T-helper 1 cell (primary cell): ENCODE results near the gene USP51.
"Not testable (repeated sequence)": the region's sequence is repeated elsewhere in the genome, so short reads cannot be mapped to it uniquely, and the experiment has no call there.

Source experiments
- DNase-seq, 5 donors: peaks; one replicate each; pipeline ENCODE4 v3.0.0-alpha.2; 2012 to 2020
- total RNA-seq, 4 donors: gene quantifications; one replicate each; lab custom pipeline; 2026; lab: John Stamatoyannopoulos, UW

USP51 gene
- 1.8 to 4.2 (median 2.8) reads per million in 4 donors for total RNA-seq

DNA sequence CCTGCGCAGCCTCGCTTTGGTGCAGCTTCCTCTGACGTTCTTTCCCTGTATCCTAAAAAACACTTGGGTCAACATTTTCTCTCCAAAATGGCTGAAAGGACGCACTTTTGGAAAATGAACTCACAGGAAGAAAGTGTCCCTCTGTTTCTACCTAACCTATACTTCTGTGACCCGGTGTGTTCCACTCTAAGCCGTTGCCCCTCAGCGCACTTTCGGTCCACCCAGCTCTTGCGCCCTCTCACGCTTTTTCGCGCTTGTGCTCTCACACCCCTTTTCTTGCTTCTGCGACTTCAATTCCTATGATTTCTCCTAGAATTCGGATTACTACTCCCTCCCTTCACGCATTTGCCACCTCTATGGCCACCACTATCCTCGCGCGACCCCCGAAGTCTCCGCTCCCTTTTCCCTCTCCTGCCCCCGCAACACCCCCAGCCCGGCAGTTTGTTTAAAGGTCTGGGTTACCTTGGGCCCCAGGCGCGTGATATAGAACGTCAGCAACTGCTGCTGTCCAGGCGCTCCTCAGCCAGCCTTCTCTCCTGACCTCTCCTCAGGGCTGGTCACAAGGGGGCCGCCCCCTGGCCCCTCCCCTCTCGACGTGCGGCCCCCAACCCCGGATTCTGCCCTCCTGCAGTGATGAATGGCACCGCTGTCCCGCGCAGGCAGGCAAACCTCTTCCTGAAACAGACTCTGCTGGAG is at the start of gene USP51:
Gene USP51 (minus strand): TSS at position 535 of the 696 bp plus-strand sequence. CDS start 909 bp downstream, outside the sequence.
- DNase-seq, result peak in 2 of 5 donors; percentile 2 to 4

DNA sequence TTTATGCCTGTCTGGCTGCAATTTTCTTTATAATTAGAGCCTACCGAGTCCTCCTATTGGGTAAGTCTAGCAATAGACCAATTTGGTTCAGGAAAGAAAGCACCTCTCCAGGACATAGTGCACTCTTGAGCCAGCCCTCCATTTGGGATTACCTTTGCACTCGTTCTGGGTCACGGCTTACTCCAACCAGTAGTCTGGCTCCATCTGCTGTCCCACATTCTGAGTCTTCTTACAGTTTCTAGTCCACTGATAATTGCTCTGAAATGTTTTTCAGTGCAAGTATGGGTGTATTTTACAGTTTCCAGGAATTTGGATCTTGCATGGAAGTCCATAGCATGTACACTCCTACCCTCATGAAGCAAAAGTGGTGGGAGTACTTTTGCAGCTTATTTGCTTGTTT is 34.8 kb upstream of the USP51 start:
- DNase-seq, result no peak

DNA sequence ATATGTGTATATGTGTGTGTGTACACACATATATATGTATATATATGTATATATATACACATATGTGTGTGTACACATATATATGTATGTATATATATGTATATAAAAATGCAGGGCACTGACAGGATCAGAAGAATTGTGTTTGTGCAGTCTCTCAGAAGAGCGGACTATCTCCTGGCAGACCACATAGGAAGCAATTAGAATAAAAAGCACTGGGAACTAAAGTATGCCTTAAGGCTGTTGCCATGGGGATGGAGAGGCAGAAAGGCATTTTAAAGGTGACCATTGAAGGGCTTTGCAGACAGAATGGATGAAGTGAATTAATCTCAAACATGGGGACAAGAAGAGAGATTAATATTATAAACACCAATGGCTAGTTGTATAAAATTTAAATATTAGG is 33.7 kb upstream of the USP51 start:
- no peak for DNase-seq

GRCh38 chrX:55522596-55523276 is 33.1 kb upstream of the USP51 start:
- no peak for DNase-seq

- no peak for DNase-seq
Measured at GRCh38 chrX:55521687-55522086, 32.0 kb upstream of the USP51 start.

DNA sequence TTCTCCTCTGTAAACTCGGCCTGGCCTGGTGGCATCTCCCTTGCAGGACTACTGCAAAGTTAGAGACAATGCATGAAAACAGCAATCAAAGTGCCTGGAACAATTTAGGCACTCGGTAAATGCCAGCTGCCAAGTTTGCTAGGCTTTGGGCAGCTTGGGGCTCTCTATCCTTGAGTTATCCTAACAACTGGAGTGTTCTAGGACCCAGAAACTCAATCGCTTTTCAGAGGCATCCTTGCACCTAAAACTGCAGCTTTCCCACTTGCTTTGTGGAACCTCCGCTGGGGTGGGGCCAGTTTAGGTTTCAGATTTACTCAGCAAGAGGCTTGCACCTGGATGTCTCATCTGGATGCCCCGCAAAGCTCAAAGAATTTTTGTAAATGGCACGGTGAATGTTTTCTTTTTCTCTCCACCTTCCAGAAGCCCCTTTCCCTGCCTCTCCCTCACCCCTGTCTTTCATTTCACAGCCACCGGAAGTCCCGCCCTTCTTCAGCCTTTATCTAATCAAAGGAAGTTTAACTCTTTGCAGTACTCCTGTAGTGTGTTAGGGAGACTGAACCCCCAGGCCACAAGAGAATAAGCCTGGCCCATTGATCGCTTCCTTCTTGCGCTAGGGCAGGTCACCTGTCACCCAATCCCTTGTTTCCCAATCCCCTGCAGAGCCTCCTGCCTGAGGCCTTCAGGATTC is 27.3 kb upstream of the USP51 start:
- DNase-seq, result not testable (repeated sequence)

DNA sequence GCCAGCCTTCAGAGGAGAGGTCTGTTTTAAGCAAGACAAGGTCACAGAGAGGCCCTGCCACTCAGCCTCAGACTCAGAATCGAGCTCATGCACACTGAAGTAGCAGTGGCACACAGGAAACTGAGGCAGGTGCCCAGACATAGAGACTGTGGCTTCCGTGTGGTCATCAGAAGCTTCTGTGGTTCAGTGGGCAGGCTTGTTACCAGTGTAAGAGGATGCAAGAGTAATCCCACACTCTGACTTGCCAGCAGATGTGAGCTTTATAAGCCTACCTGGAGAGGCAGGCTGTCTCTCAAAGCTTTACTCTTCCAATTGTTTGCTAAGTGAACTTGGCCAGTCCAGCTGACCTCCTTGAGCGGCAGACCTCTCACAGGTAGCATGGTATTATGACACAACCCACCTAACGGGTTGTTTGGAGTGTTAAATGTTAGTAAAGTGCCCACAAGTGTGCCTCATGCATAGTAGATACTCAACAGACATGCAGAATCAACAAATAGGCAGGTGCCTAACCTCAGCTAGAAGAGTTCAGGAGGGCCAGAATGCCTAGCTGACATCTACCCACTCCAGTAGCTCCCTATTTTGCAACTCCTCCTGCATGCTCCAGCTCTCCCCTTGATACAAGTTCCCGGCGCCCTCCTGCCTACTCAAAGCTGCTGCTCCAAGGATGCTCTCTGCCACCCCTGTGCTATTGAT is 23.5 kb upstream of the USP51 start:
- not testable (repeated sequence) for DNase-seq

GRCh38 chrX:55508410-55509152 is 18.9 kb upstream of the USP51 start:
- not testable (repeated sequence) for DNase-seq

GRCh38 chrX:55507699-55508098 is 18.1 kb upstream of the USP51 start:
- DNase-seq, result not testable (repeated sequence)

DNA sequence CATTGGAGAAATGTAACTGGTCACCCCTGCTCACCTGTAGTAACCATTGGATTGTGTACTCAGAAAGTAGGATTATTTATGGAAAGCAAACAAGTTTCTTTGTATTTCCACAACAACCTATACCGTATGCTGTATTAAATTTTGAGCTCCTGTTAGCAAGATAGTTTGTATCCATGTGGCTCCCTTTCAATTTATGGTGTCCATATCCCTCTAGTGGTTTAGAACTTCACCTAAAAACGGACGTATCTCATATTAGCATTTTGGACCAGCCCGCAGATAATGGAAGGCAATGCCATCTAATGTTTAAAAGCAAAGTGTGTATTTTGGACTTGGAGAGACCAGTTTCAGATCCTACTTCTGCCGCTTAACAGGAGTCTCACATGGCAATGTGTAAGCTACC is 17.4 kb upstream of the USP51 start:
- DNase-seq, result not testable (repeated sequence)

DNA sequence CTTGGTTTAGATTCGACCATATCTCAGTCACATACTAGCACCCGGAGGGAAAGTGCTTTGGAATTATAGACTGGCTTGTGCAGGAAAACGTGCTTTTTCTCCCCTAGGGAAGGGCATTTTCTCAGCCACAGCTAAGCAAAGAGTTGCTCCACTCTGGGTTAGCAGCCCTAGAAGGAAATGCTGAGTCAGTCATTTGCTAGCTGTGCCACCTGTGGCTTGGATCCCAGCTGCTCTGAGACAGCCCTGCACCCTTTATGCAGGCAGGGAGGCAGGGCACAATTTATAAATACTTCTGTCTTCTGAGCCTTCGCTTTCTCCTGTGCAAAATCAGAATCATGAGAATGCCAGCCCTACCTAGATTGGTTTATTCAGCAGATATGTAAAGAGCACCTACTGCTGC is 1.3 kb upstream of the USP51 start:
- no peak for DNase-seq

GRCh38 chrX:55490121-55490520 is 473 bp upstream of the USP51 start:
- DNase-seq, result no peak

DNA sequence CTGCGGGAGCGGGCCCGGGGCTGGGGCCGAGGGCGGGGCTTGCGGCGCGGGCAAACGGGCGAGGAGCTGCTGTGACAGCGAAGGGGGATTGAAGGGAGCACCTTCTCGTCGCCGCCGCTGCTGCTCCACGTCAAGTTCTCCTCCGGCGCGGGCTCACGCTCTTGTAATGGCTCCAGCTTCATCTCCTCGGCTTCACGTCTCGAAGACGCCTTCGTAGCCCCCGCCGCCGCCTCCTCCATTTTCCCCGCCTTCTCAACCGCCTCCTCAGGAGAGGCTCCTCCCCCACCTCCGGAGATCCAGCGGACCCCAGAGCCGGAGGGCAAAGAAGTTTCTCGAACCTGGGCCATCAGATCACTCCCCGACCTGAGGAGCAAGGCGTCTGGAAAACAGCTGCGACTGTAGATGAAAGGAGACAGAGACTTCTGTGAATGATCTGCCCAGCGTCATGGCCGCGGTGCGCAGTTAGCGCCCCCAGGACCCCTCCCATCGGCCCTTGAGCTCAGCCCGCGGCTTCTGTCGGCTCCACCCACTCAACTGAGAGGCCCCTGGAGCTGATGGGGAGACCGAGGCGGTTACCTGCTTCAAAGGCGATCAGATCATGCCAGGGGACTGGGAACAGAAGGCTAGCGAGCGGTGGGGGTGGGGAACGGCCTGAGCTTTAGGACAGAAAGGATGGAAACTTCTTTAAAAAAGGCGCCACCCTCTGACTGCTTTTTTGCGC is 895 bp downstream of the USP51 start:
- peak; percentile 28 to 70 (median 54) for DNase-seq

DNA sequence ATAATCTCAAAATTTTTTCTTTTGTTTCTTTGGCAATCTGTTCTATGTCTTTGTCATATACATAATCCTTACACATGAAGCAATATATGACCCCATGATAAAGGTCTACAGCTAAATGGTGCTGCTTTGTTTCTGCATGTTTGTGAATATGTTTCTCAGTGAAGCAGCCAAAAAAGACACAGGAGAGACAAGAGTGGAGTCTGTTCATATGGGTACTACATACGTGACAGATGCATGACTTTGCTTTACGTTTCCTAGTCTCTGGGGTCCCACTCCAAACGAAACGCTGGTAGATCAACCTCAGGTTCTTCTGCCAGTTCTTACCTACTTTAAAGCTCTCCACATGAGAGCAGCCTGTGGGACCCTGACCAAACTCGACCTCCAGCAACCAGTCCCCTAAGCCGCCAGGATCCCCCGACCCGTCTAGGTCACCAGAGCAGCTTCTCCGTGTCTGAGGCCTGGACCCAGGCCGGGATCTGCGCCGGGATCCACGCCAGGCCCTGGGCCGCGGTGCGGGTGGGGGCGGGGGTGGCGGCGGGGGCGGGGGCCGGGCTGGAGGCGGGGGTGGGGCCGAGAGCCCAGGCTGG is 1.5 kb downstream of the USP51 start:
- peak in 1 of 5 donors; percentile 3 for DNase-seq

DNA sequence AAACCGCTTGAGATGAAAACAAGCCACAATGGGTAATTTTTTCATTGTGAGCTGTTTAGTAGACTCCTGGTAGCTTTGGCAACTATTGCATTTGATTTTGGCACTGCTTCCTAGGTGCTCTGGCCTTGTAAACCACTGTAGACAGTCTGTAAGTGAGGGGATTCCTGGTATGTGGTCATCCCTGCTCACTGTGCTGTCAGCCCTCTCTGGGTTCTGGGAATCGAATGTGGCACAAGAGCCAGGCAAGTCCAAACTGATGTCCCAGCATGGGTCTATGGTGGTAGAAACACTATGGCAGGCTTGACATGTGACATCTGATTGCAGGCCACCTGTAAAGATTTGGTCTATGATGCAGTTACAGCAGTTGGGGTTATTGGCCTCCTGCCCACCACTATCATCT is 2.5 kb downstream of the USP51 start:
- no peak for DNase-seq

GRCh38 chrX:55486736-55487135 is 2.9 kb downstream of the USP51 start:
- no peak for DNase-seq

DNA sequence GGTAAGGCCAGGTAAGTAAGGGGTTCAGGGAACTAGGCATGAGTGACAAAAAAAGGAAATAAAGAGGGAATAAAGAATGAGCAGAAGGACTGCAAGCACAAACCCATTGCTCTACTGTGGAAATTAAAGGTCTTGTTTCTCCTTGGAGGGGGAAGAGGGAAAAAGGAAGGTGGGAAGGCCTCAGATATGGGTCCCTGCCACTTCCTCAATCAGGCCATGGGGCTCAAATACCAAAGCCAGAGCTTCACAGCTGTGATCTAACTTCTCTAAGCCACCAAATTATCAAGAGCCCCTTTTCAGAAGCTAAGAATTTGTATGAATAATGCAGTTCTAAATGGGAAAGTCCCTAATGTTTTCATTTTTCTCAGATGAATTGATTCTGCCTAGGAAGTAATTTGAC is 4.7 kb downstream of the USP51 start:
- DNase-seq, result no peak

- DNase-seq, result no peak
Measured at GRCh38 chrX:55480390-55481062, 9.1 kb downstream of the USP51 start.

DNA sequence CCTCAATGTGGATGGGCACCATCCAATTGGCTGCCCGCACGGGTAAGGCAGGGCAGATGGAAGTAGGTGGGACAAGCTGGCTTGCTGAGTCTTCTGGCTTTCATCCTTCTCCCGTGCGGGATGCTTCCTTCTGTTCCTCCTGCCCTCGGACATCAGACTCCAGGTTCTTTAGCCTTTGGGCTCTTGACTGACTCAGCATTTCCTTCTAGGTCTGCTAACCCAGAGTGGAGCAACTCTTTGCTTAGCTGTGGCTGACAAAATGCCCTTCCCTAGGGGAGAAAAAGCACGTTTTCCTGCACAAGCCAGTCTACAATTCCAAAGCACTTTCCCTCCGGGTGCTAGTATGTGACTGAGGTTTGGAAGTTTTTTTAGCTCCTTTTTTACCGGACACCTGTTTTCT is 9.7 kb downstream of the USP51 start:
- not testable (repeated sequence) for DNase-seq

DNA sequence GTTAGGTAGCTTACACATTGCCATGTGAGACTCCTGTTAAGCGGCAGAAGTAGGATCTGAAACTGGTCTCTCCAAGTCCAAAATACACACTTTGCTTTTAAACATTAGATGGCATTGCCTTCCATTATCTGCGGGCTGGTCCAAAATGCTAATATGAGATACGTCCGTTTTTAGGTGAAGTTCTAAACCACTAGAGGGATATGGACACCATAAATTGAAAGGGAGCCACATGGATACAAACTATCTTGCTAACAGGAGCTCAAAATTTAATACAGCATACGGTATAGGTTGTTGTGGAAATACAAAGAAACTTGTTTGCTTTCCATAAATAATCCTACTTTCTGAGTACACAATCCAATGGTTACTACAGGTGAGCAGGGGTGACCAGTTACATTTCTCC is 23.9 kb downstream of the USP51 start:
- DNase-seq, result not testable (repeated sequence)

DNA sequence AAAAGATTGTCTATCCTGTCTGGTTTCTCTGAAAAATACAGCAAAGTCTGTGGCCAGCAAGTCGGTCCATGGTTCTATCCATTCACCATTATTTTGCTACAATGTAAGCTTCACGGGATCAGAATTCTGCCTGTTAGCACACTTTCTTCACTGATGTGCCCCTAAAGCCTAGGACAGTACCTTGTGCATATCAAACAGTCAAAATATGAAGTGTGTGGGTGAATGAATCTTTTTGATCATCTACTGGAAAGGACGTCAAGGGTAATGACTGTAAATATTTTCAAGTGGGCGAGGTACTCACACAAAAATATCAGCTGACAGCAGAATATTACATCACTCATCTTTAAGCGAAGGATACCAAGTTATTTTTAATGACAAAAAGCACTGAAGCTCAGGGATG is 24.5 kb downstream of the USP51 start:
- not testable (repeated sequence) for DNase-seq
